ENCODE measurements around the gene MGAT4C. TPM values are rescaled to one million over a fixed set of nuclear protein-coding genes. Genes with fewer than 3 reads are reported as not detected.
"Not testable (repeated sequence)": the region's sequence is repeated elsewhere in the genome, so short reads cannot be mapped to it uniquely, and the experiment has no call there.

Gene MGAT4C
- total RNA-seq, 1 donor from 2014 or later = not detected

- peak; percentile 17 for DNase-seq (ENCODE audit: low read depth)
Measured at GRCh38 chr12:86134561-86134960, 121.6 kb downstream of the MGAT4C start.

- not testable (repeated sequence) for DNase-seq (ENCODE audit: low read depth)
Measured at GRCh38 chr12:86126900-86127299, 129.3 kb downstream of the MGAT4C start.

DNA sequence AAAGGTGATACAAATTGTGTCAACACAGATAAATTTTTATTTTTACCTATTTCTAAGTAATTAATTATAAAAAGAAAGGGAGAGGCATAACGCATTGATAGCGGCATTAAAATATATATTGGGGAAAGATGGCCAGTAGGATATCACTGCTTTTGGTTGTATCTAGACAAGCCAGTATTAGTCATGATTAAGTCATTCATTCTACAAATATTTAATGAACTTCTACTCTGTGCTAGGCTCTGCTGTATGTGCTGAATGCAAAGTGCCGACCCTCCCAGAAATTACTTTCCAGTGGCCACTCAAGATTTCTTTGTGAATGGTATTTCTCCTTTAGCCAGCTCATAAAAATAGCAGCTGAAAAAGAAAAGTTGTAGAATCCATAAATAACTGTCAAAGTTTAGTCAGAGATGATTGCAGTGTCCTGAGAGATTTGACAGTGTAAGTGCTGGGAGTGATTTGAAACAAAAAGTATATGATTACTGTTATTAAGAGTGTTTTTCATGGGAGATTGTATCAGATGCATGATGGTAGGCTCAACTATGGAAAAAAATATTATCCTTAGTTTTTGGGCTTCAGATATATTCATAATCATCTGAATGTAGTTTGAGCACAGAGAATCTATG lies 133.2 kb downstream of the MGAT4C start:
- DNase-seq (ENCODE audit: low read depth) = no peak

- DNase-seq (ENCODE audit: low read depth) = no peak
Measured at GRCh38 chr12:86118161-86118560, 138.0 kb downstream of the MGAT4C start.

- peak; percentile 21 for DNase-seq (ENCODE audit: low read depth)
Measured at GRCh38 chr12:86117711-86118110, 138.5 kb downstream of the MGAT4C start.

GRCh38 chr12:86104087-86104486 lies 152.1 kb downstream of the MGAT4C start:
- DNase-seq (ENCODE audit: low read depth) = no peak

- DNase-seq (ENCODE audit: low read depth) = no peak
Measured at GRCh38 chr12:86097161-86097560, 159.0 kb downstream of the MGAT4C start.

- DNase-seq (ENCODE audit: low read depth) = no peak
Measured at GRCh38 chr12:86091681-86092080, 164.5 kb downstream of the MGAT4C start.

- DNase-seq (ENCODE audit: low read depth) = no peak
Measured at GRCh38 chr12:86081843-86082242, 174.3 kb downstream of the MGAT4C start.

GRCh38 chr12:86059052-86059451 lies 197.1 kb downstream of the MGAT4C start:
- peak; percentile 8 for DNase-seq (ENCODE audit: low read depth)

DNA sequence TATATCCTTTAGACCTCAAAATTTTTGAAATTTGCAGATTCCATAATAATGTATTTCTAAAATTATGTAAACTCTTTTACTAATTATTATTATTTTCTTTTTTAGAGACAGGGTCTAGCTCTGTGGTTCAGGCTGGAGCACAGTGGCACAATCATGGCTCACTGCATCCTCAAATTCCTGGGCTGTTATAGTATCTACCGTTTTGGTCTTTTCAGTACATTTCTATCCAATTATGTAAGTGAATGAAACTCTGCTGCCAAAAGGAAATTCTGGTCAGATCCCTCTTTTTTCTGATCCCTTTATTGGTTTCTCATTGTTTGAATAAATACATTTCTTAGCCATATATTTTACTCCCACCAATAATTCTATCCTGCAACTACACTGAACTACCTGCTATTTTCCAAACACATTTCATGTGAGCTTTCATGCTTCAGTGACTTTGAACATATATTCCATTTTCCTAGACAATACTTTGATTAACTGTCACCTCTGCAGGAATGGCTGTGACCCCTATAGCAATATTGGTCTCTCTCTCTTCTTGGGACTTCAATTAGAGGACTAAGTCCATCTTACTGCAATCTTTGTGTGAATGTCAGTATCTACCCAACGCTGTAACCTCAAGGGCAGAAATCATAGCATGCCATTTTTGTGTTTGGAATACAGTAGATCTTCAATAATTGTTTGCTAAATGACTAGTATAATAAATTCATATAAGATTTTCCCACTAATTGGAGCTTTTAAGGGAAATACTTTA lies 198.9 kb downstream of the MGAT4C start:
- DNase-seq (ENCODE audit: low read depth) = no peak

DNA sequence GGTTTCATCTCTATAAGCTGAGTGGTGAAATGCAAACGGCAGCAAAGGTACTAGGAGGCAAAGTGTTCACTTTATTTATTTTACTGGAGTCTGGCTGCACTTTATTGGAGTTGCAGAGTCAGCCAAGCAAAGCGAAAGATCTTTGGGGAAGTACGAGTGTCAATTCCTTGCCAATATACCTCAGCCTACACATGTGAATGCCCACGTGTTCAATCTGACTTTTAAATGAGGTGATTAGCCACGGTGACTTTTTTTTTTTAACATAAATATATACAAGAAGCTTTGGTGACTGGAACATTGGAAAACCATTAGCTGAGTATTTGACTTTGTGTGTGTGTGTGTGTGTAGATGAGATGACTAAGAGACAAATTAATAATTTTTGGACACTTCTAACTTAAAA lies 203.3 kb downstream of the MGAT4C start:
- peak; percentile 63 for DNase-seq (ENCODE audit: low read depth)

DNA sequence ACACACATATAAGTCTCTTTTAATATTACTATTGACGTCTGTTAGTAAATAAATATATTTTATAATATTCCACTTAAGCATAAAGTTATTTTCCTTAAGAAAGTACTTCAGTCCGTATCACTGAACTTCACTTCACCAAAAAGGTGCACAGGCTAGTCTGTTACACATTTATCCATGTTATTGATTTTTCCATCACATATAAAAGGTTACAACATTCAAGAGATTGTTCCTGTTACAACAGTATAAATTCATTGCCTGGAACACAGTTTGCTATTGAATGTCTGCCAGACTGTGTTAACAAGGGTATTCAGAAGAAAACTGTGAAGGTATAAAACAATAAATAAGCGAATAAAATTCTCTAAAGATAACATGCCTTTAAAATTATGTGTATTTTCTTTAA lies 206.2 kb downstream of the MGAT4C start:
- no peak for DNase-seq (ENCODE audit: low read depth)

- DNase-seq (ENCODE audit: low read depth) = no peak
Measured at GRCh38 chr12:86044396-86044795, 211.8 kb downstream of the MGAT4C start.

DNA sequence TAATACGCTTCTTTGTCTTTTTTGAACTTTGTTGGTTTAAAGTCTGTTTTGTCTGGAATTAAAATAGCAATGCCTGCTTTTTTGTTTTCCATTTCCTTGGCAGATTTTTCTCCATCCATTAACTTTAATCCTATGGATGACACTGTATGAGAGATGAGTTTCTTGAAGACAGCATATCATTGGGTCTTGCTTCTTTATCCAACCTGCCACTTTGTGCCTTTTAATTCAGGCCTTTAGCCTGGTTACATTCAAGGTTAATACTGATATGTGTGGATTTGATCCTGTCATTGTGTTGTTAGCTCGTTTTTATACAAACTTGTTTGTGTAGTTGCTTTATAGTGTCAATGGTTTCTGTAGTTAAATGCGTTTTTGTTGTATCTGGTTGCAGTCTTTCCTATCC lies 214.1 kb downstream of the MGAT4C start:
- DNase-seq (ENCODE audit: low read depth) = no peak

DNA sequence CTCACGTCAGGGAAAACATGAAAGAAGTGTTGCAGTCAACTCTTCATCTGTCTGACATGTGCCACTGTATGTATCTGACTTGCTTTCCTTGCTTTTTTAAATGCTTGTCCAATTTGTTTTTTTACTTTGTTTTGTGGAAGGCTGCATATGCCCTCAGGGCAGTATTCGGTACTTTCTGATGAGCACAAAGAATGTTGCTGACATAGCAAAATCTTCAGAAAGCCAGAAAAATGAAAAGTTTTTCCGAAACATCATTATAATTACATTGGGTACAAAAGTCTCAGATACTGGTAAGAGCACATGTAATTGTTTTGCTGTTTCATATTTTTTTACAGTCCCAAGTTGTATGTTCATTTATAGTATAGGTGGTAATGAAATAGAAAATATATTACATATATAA lies 237.8 kb downstream of the MGAT4C start:
- DNase-seq (ENCODE audit: low read depth) = no peak

- DNase-seq (ENCODE audit: low read depth) = no peak
Measured at GRCh38 chr12:86015026-86015425, 241.2 kb downstream of the MGAT4C start.

GRCh38 chr12:86006727-86007126 lies 249.5 kb downstream of the MGAT4C start:
- DNase-seq (ENCODE audit: low read depth) = peak; percentile 9

DNA sequence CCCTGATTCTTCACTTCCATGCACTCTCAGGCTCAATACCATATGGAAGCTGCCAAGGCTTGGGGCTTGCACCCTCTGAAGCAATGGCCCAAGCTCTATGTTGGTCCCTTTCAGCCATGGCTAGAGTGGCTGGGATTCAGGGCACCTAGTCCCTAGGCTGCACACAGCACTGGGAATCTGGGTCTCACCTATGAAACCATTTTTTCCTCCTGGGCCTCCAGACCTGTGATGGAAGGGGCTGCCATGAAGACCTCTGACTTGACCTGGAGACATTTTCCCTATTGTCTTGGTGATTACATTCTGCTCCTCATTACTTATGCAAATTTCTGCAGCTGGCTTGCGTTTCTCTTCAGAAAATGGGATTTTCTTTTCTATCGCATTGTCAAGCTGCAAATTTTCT lies 258.1 kb downstream of the MGAT4C start:
- DNase-seq (ENCODE audit: low read depth) = no peak

GRCh38 chr12:85996280-85996679 lies 259.9 kb downstream of the MGAT4C start:
- no peak for DNase-seq (ENCODE audit: low read depth)

GRCh38 chr12:85993746-85994145 lies 262.4 kb downstream of the MGAT4C start:
- no peak for DNase-seq (ENCODE audit: low read depth)

GRCh38 chr12:85985996-85986395 lies 270.2 kb downstream of the MGAT4C start:
- DNase-seq (ENCODE audit: low read depth) = peak; percentile 21

- DNase-seq (ENCODE audit: low read depth) = no peak
Measured at GRCh38 chr12:85983601-85984000, 272.6 kb downstream of the MGAT4C start.

- peak; percentile 54 for DNase-seq (ENCODE audit: low read depth)
Measured at GRCh38 chr12:85979641-85980040, 276.6 kb downstream of the MGAT4C start.
